A673 (cell line): ENCODE results near the gene SEMA3A. TPM values are rescaled to one million over a fixed set of nuclear protein-coding genes. Genes with fewer than 3 reads are reported as not detected.
"Not testable (repeated sequence)": the region's sequence is repeated elsewhere in the genome, so short reads cannot be mapped to it uniquely, and the experiment has no call there.

Experiments used
- Bru-seq: library from RNA; stranded (reverse); fragments of 400-500 nt; gene quantifications from one replicate; lab custom pipeline; 2021; lab: Mats Ljungman, UMichigan
- BruChase-seq, 2 experiments: library from RNA; stranded (reverse); fragments of 400-500 nt; gene quantifications; one replicate each; lab custom pipeline; 2021; lab: Mats Ljungman, UMichigan
- BruUV-seq: library from RNA; stranded (reverse); fragments of 400-500 nt; replicated peaks from 2 replicates; lab custom pipeline; 2021; lab: Mats Ljungman, UMichigan
- CTCF ChIA-PET: fragments of 300-600 bp; sonication (Branson Sonifier 250); formaldehyde crosslinking; loops from one replicate; lab custom pipeline; 2022; ENCODE audit warnings: antibody characterized with exemption; lab: Charles Lee
- POLR2A ChIA-PET: fragments of 300-600 bp; sonication (Branson Sonifier 250); formaldehyde crosslinking; loops from one replicate; lab custom pipeline; 2022; ENCODE audit warnings: antibody characterized with exemption; ENCODE audit not compliant: low non-redundant PET; lab: Charles Lee
- DNase-seq: peaks from one replicate; pipeline ENCODE4 v3.0.0-alpha.2; 2015; ENCODE audit warnings: low spot score
- H3K27ac ChIP-seq: fragments of 200-600 bp; sonication (generic); 2 replicates; pipeline ENCODE4 v1.5.1; 2016; ENCODE audit warnings: mixed run types, low read depth, mild to moderate bottlenecking, mixed read lengths, antibody characterized with exemption, low read length; ENCODE audit not compliant: poor library complexity, severe bottlenecking
- H3K27me3 ChIP-seq: fragments of 200-600 bp; sonication (generic); replicated peaks from 2 replicates; pipeline ENCODE4 v1.6.1; 2017; ENCODE audit warnings: mixed run types, low read depth, mild to moderate bottlenecking, mixed read lengths, antibody characterized with exemption, low read length; ENCODE audit not compliant: insufficient read depth, poor library complexity
- H3K36me3 ChIP-seq: fragments of 200-600 bp; sonication (generic); 2 replicates; pipeline ENCODE4 v1.6.1; 2016; ENCODE audit warnings: mixed run types, mild to moderate bottlenecking, mixed read lengths, antibody characterized with exemption, low read length; ENCODE audit not compliant: insufficient read depth, poor library complexity, severe bottlenecking
- H3K4me1 ChIP-seq: fragments of 200-600 bp; sonication (generic); 2 replicates; pipeline ENCODE4 v1.6.1; 2017; ENCODE audit warnings: mixed run types, mild to moderate bottlenecking, mixed read lengths, antibody characterized with exemption, low read length; ENCODE audit not compliant: insufficient read depth, poor library complexity, severe bottlenecking
- H3K4me3 ChIP-seq: fragments of 200-600 bp; sonication (generic); 2 replicates; pipeline ENCODE4 v1.5.1; 2016; ENCODE audit warnings: low read depth, mixed run types, mild to moderate bottlenecking, mixed read lengths, low read length; ENCODE audit not compliant: poor library complexity, severe bottlenecking
- H3K9me3 ChIP-seq: fragments of 200-600 bp; sonication (generic); 2 replicates; pipeline ENCODE4 v1.6.1; 2016; ENCODE audit warnings: mixed run types, low read depth, mild to moderate bottlenecking, mixed read lengths, antibody characterized with exemption, low read length; ENCODE audit not compliant: poor library complexity, severe bottlenecking
- CTCF ChIP-seq: fragments of 300-800, 200-600 bp; sonication (generic); conservative IDR thresholded peaks from 2 replicates; pipeline ENCODE4 v1.5.1; 2017; ENCODE audit warnings: low read depth, mild to moderate bottlenecking, antibody characterized with exemption, low read length, moderate library complexity, mixed read lengths
- EZH2 ChIP-seq: fragments of 200-600 bp; sonication (generic); IDR thresholded peaks from 2 replicates; pipeline ENCODE4 v1.6.1; 2017; ENCODE audit warnings: borderline replicate concordance, low read depth, mild to moderate bottlenecking, mixed read lengths, antibody characterized with exemption, low read length; ENCODE audit not compliant: poor library complexity, severe bottlenecking
- intact Hi-C: fragments of 100-400 bp; cut with micrococcal nuclease; formaldehyde crosslinking; loops from one replicate; pipeline ENCODE4 v1.10.0; 2022; ENCODE audit not compliant: unreplicated experiment
- long read RNA-seq: library from polyadenylated mRNA; stranded (forward); transcript quantifications from one replicate; pipeline ENCODE4 v2.0.0, GENCODE V29; 2022
- total RNA-seq: library from RNA; stranded (reverse); gene quantifications from 2 replicates; pipeline ENCODE4 v1.2.3, GENCODE V29; 2021

SEMA3A gene
- 22.8 and 26.9 TPM in 2 replicates for total RNA-seq
- percentile 78 among the genes with signal in this experiment for Bru-seq, nascent RNA
- BruChase-seq, experiment 1, labeled RNA remaining after a 2-hour chase, result percentile 58 among the genes with signal in this experiment
- BruChase-seq, experiment 2, labeled RNA remaining after a 6-hour chase, result percentile 52 among the genes with signal in this experiment
- long read RNA-seq, full-length matches to known transcripts, result 17 of 36 reads
- long read RNA-seq, partial matches to known transcripts, result 9 of 36 reads
- long read RNA-seq, other reads (novel, unspliced or antisense), result 10 of 36 reads

- intact Hi-C loops, result loop anchor here (5.0 to 10.0 kb wide), 2 partner anchors 260 to 823 kb away; no protein-coding TSS in a partner anchor
- Histone ChIP-seq H3K4me1 (peaks cover 23% of the 10 kb centered on the region), H3K27me3 (no peaks in the 10 kb centered on the region), H3K9me3 (no peaks in the 10 kb centered on the region), H3K4me3 (peak within 1 kb of the TSS; percentile 56), H3K36me3 (no peaks in the 10 kb centered on the region), H3K27ac (peak within 1 kb of the TSS; percentile 59)
- ChIA-PET CTCF (interaction anchor here (0.7 kb wide), 2 partner anchors 264 to 485 kb away, joined by 3 to 8 read pairs; no protein-coding TSS in a partner anchor), POLR2A (interaction anchor here (0.6 to 0.7 kb wide), 3 partner anchors 32 to 359 kb away, joined by 4 to 11 read pairs (median 5); no protein-coding TSS in a partner anchor)
- TSS peak; percentile 77 for BruUV-seq
- DNase-seq, result peak; percentile 81
- no peak for TF ChIP-seq CTCF
- TF ChIP-seq EZH2, result no peak
These were observed at the start of gene SEMA3A for GRCh38 chr7:84194484-84195271. TSS of gene SEMA3A (minus strand) at chr7:84194789. CDS start at chr7:84194586, 203 bp downstream.

- H3K4me1 ChIP-seq, H3K27me3 ChIP-seq, POLR2A ChIA-PET, H3K4me3 ChIP-seq, H3K36me3 ChIP-seq, DNase-seq, intact Hi-C loops, BruUV-seq, H3K9me3 ChIP-seq, H3K27ac ChIP-seq, CTCF ChIA-PET: not testable (repeated sequence)
These were observed 48.4 kb upstream of the SEMA3A start for GRCh38 chr7:84243037-84243436.

- CTCF ChIA-PET, result no interaction called here
- POLR2A ChIA-PET, result no interaction called here
- TF ChIP-seq CTCF (no peak), EZH2 (no peak)
- Histone ChIP-seq H3K27me3 (no peaks in the 10 kb centered on the region), H3K36me3 (no peaks in the 10 kb centered on the region), H3K4me3 (no peak overlapping the region), H3K27ac (no peak overlapping the region), H3K4me1 (no peaks in the 10 kb centered on the region), H3K9me3 (no peaks in the 10 kb centered on the region)
- no peak for DNase-seq
- intact Hi-C loops, result no loop called here
- no TSS peak for BruUV-seq
These were observed 44.0 kb upstream of the SEMA3A start for GRCh38 chr7:84238596-84238995.
